ENCODE measurements around the gene CRHR1.

DNA sequence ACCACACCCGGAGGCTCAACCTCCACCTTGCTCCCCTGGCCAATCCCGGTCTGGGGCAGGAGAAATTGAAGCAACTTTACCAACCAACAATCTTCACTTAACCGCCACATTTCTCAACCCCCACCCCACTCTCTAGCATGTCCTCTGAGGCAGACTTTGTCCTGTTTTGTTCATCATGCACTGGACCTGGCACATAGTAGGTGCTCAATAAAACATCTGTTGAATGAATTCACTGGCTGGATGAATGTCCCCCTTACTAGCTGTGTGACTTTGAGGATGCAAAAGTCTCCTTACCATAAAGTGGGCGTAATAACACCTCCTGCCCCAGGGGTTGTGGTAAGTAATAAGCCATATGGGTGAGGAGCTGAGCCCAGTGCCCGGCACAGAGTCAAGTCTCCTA is 66.3 kb downstream of the CRHR1 start:
- TF ChIP-seq, protein P1, sequence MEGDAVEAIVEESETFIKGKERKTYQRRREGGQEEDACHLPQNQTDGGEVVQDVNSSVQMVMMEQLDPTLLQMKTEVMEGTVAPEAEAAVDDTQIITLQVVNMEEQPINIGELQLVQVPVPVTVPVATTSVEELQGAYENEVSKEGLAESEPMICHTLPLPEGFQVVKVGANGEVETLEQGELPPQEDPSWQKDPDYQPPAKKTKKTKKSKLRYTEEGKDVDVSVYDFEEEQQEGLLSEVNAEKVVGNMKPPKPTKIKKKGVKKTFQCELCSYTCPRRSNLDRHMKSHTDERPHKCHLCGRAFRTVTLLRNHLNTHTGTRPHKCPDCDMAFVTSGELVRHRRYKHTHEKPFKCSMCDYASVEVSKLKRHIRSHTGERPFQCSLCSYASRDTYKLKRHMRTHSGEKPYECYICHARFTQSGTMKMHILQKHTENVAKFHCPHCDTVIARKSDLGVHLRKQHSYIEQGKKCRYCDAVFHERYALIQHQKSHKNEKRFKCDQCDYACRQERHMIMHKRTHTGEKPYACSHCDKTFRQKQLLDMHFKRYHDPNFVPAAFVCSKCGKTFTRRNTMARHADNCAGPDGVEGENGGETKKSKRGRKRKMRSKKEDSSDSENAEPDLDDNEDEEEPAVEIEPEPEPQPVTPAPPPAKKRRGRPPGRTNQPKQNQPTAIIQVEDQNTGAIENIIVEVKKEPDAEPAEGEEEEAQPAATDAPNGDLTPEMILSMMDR (IDR thresholded peaks at IDR 0.05): no peak
- TF ChIP-seq POLR2A (IDR thresholded peaks at IDR 0.05): no peak
